Liver (tissue), 9 donors: ENCODE data around the gene ANKDD1A. TPM values are rescaled to one million over a fixed set of nuclear protein-coding genes. Genes with fewer than 3 reads are reported as not detected.
A peak's percentile ranks its signal among the peaks of the same experiment; 100 is the strongest.

Source experiments
- DNase-seq: peaks from one replicate; pipeline ENCODE4 v3.0.0-alpha.2; 2017; ENCODE audit warnings: low spot score
- H3K27ac ChIP-seq, 2 donors: one replicate each; pipeline ENCODE4 v1.7.0; 2013; ENCODE audit warnings: inconsistent platforms in 2 of 2, low read length in 2 of 2, control low read depth in 1 of 2, low read depth in 1 of 2, mild to moderate bottlenecking in 1 of 2
- H3K27me3 ChIP-seq, 4 donors: one replicate each; pipeline versions ENCODE4 v1.6.1 to v1.7.0; 2013; ENCODE audit warnings: low read length in 3 of 4, inconsistent platforms in 1 of 4, mild to moderate bottlenecking in 1 of 4, moderate library complexity in 1 of 4; ENCODE audit not compliant: control insufficient read depth in 4 of 4, insufficient read depth in 4 of 4
- H3K36me3 ChIP-seq, 4 donors: one replicate each; pipeline versions ENCODE4 v1.6.1 to v1.7.0; 2013; ENCODE audit warnings: low read length in 3 of 4, mild to moderate bottlenecking in 3 of 4, low read depth in 1 of 4, moderate library complexity in 1 of 4; ENCODE audit not compliant: control insufficient read depth in 4 of 4, insufficient read depth in 3 of 4
- H3K4me1 ChIP-seq, 4 donors: one replicate each; pipeline versions ENCODE4 v1.6.1 to v1.7.0; 2013; ENCODE audit warnings: low read length in 3 of 4, mild to moderate bottlenecking in 3 of 4, moderate library complexity in 1 of 4; ENCODE audit not compliant: control insufficient read depth in 4 of 4, insufficient read depth in 4 of 4
- H3K4me3 ChIP-seq, 3 donors: one replicate each; pipeline versions ENCODE4 v1.6.1 to v1.7.0; 2013; ENCODE audit warnings: low read length in 3 of 3, control low read depth in 1 of 3, low read depth in 1 of 3, mild to moderate bottlenecking in 1 of 3
- H3K9ac ChIP-seq, 2 donors: one replicate each; pipeline ENCODE4 v1.7.0; 2013; ENCODE audit warnings: low read length in 2 of 2, mild to moderate bottlenecking in 2 of 2, moderate library complexity in 2 of 2, control low read depth in 1 of 2, low read depth in 1 of 2
- H3K9me3 ChIP-seq, 4 donors: one replicate each; pipeline versions ENCODE4 v1.6.1 to v1.7.0; 2013; ENCODE audit warnings: low read length in 3 of 4; ENCODE audit not compliant: control insufficient read depth in 4 of 4
- ATF3 ChIP-seq: IDR thresholded peaks from 2 replicates; pipeline ENCODE4 v1.6.1; 2016; ENCODE audit warnings: antibody characterized with exemption
- CTCF ChIP-seq: fragments of 150-350 bp; IDR thresholded peaks from 2 replicates; pipeline ENCODE4 v1.5.1; 2017; ENCODE audit warnings: improper control_type of control experiment, low read depth, low read length; ENCODE audit not compliant: missing input control
- EGR1 ChIP-seq, 2 donors: IDR thresholded peaks; 2 replicates each; pipeline ENCODE4 v1.6.1; 2016 to 2018; ENCODE audit warnings: antibody characterized with exemption in 2 of 2, low read depth in 2 of 2
- FOXA2 ChIP-seq: IDR thresholded peaks from 2 replicates; pipeline ENCODE4 v1.6.1; 2016; ENCODE audit warnings: antibody characterized with exemption
- GABPA ChIP-seq, 2 donors: IDR thresholded peaks in 1 of 2; conservative IDR thresholded peaks in 1 of 2; 2 replicates each; pipeline ENCODE4 v1.6.1; 2016; ENCODE audit warnings: antibody characterized with exemption in 2 of 2, mild to moderate bottlenecking in 1 of 2, moderate library complexity in 1 of 2
- HNF4A ChIP-seq, 2 donors: conservative IDR thresholded peaks; 2 replicates each; pipeline ENCODE4 v1.6.1; 2016; ENCODE audit warnings: antibody characterized with exemption in 2 of 2, mild to moderate bottlenecking in 2 of 2
- HNF4G ChIP-seq: IDR thresholded peaks from 2 replicates; pipeline ENCODE4 v1.6.1; 2016; ENCODE audit warnings: antibody characterized with exemption
- JUND ChIP-seq, 2 donors: IDR thresholded peaks; 2 replicates each; pipeline ENCODE4 v1.6.1; 2016; ENCODE audit warnings: antibody characterized with exemption in 2 of 2
- NR2F2 ChIP-seq: IDR thresholded peaks from 2 replicates; pipeline ENCODE4 v1.6.1; 2016; ENCODE audit warnings: antibody characterized with exemption
- RAD21 ChIP-seq, 2 donors: IDR thresholded peaks; 2 replicates each; pipeline ENCODE4 v1.6.1; 2016; ENCODE audit warnings: antibody characterized with exemption in 2 of 2, mild to moderate bottlenecking in 2 of 2
- RXRA ChIP-seq, 2 donors: IDR thresholded peaks; 2 replicates each; pipeline ENCODE4 v1.6.1; 2017 to 2018; ENCODE audit warnings: antibody characterized with exemption in 2 of 2, mild to moderate bottlenecking in 1 of 2
- TAF1 ChIP-seq: conservative IDR thresholded peaks from 2 replicates; pipeline ENCODE4 v1.6.1; 2016; ENCODE audit warnings: antibody characterized with exemption, mild to moderate bottlenecking
- YY1 ChIP-seq: IDR thresholded peaks from 2 replicates; pipeline ENCODE4 v1.6.1; 2016; ENCODE audit warnings: antibody characterized with exemption, mild to moderate bottlenecking
- WGBS: extraction: QIAGEN DNeasy Blood & Tissue Kit; methylation state at CpG from one replicate; pipeline ENCODE4 v1.1.7; 2013; 5-methylcytosine and 5-hydroxymethylcytosine counted together
- polyA plus RNA-seq, 2 donors: library from polyadenylated mRNA; stranded (reverse) in 1 of 2; unstranded in 1 of 2; fragments of 200-250 nt in 1 of 2; fragments of >200 nt in 1 of 2; fragmentation: Nextera tagmentation in 1 of 2; extraction: Ambion mirVana in 1 of 2; gene quantifications; one replicate each; pipeline versions ENCODE4 v1.2.1 to v1.2.3, GENCODE V29; 2013 to 2015
- total RNA-seq, 2 donors: library from RNA; depleted of rRNA; stranded (reverse); fragments of >200 nt; gene quantifications; one replicate each; pipeline ENCODE4 v1.2.3, GENCODE V29; 2014
- donor health status: healthy.
- donor health status: healthy.
- donor health status: healthy.
- donor health status: healthy.
- donor health status: healthy.

The ANKDD1A gene
- total and polyA plus RNA-seq, 4 donors, result 0.32 to 1.0 (median 0.59) TPM

GRCh38 chr15:64869501-64869900 is 42.2 kb upstream of the ANKDD1A start (continued):
- TF ChIP-seq CTCF, result no peak
- no peak for TF ChIP-seq ATF3
- no peak for TF ChIP-seq GABPA (IDR thresholded peaks at IDR 0.05 in 1 of 2, conservative IDR thresholded peaks at IDR 0.05 in 1 of 2)
- no peak for TF ChIP-seq EGR1 (IDR thresholded peaks at IDR 0.05; ENCODE audit: low read depth in 2 of 2)
- no peak for TF ChIP-seq HNF4G
- TF ChIP-seq NR2F2, result no peak
- TF ChIP-seq JUND (IDR thresholded peaks at IDR 0.05), result no peak
- TF ChIP-seq HNF4A (conservative IDR thresholded peaks at IDR 0.05), result no peak
- no peak for TF ChIP-seq RAD21 (IDR thresholded peaks at IDR 0.05)
- no peak for TF ChIP-seq TAF1

- H3K4me3 ChIP-seq, result no peak overlapping the region
- H3K9me3 ChIP-seq, result no peaks in the 10 kb centered on the region
- TF ChIP-seq TAF1 (no peak), NR2F2 (peak; percentile 21)
- peak overlapping the region in 1 of 2 donors; percentile 37 for H3K27ac ChIP-seq
- 85% methylated on average over 9 of the region's 9 CpGs for WGBS
- peaks cover 0 to 10% (median 0%) of the 10 kb centered on the region in 4 donors for H3K4me1 ChIP-seq
- H3K27me3 ChIP-seq, result no peaks in the 10 kb centered on the region
- H3K9ac ChIP-seq, result no peak overlapping the region
- DNase-seq, result no peak
- H3K36me3 ChIP-seq, result peaks cover 0 to 5% (median 0%) of the 10 kb centered on the region in 4 donors
These were observed 41.3 kb upstream of the ANKDD1A start for GRCh38 chr15:64870353-64870752.

GRCh38 chr15:64875641-64876223 is 36.0 kb upstream of the ANKDD1A start:
- no peak for TF ChIP-seq RXRA (IDR thresholded peaks at IDR 0.05)
- DNase-seq, result no peak
- no peaks in the 10 kb centered on the region for H3K27me3 ChIP-seq
- 76% methylated on average over 3 of the region's 3 CpGs for WGBS
- no peak overlapping the region for H3K9ac ChIP-seq
- H3K4me1 ChIP-seq, result peaks cover 0 to 5% (median 2%) of the 10 kb centered on the region in 4 donors
- H3K4me3 ChIP-seq, result no peak overlapping the region
- H3K9me3 ChIP-seq, result no peaks in the 10 kb centered on the region
- no peak overlapping the region for H3K27ac ChIP-seq
- H3K36me3 ChIP-seq, result no peaks in the 10 kb centered on the region

- H3K4me3 ChIP-seq, result no peak overlapping the region
- TF ChIP-seq RAD21 (IDR thresholded peaks at IDR 0.05), result peak in 1 of 2 donors; percentile 27
- TF ChIP-seq FOXA2, result no peak
- TF ChIP-seq GABPA (IDR thresholded peaks at IDR 0.05 in 1 of 2, conservative IDR thresholded peaks at IDR 0.05 in 1 of 2), result no peak
- peak; percentile 31 for TF ChIP-seq NR2F2
- TF ChIP-seq YY1, result peak; percentile 18
- DNase-seq, result no peak
- H3K27ac ChIP-seq, result peak overlapping the region; percentile 44 to 76
- no peak overlapping the region for H3K9ac ChIP-seq
- H3K9me3 ChIP-seq, result no peaks in the 10 kb centered on the region
- H3K4me1 ChIP-seq, result peaks cover 0 to 8% (median 3%) of the 10 kb centered on the region in 4 donors
- H3K27me3 ChIP-seq, result no peaks in the 10 kb centered on the region
- no peaks in the 10 kb centered on the region for H3K36me3 ChIP-seq
- WGBS, result 55% methylated on average over 3 of the region's 3 CpGs
These were observed 34.3 kb upstream of the ANKDD1A start for GRCh38 chr15:64877435-64877834.
